HEK293 (cell line): ENCODE measurements around the gene SQSTM1.

Experiments used
- CTCF ChIA-PET: fragments of 350-600 bp; formaldehyde crosslinking; extraction: SDS; loops from one replicate; lab custom pipeline; 2021; ENCODE audit warnings: antibody characterized with exemption; lab: Yijun Ruan, JAX
- POLR2A ChIA-PET: fragments of 300-600 bp; formaldehyde crosslinking; extraction: SDS; loops from one replicate; lab custom pipeline; 2020; ENCODE audit warnings: antibody characterized with exemption, inconsistent platforms; lab: Yijun Ruan, JAX
- H3K27ac ChIP-seq: fragments of 200-500 bp; sonication (Bioruptor generic); 2 replicates; pipeline ENCODE4 v1.5.1; 2014; ENCODE audit warnings: low read depth, low read length, control low read depth, inconsistent platforms; ENCODE audit errors: extremely low read depth
- H3K36me3 ChIP-seq, 2 experiments: fragments of 200-500 bp in 1 of 2; sonication (Bioruptor generic) in 1 of 2; 1 replicate in 1 of 2; 2 replicates in 1 of 2; pipeline ENCODE4 v1.5.1; 2014 to 2017; ENCODE audit warnings: inconsistent platforms in 2 of 2, low read length in 2 of 2; ENCODE audit not compliant: control insufficient read depth in 2 of 2, insufficient read depth in 1 of 2
- H3K4me1 ChIP-seq: fragments of 200-500 bp; sonication (Bioruptor generic); 2 replicates; pipeline ENCODE4 v1.5.1; 2014; ENCODE audit warnings: mild to moderate bottlenecking, low read length, inconsistent platforms; ENCODE audit not compliant: control insufficient read depth, insufficient read depth
- H3K4me3 ChIP-seq: 2 replicates; pipeline ENCODE4 v1.5.1; 2011; ENCODE audit warnings: low read depth, mild to moderate bottlenecking, control low read depth, low read length, moderate library complexity
- H3K9me3 ChIP-seq: fragments of 200-500 bp; sonication (Bioruptor generic); 2 replicates; pipeline ENCODE4 v1.5.1; 2014; ENCODE audit warnings: low read depth, low read length, inconsistent platforms; ENCODE audit not compliant: control insufficient read depth, insufficient read depth
- ATF2 ChIP-seq: fragments of 450-650 bp; formaldehyde crosslinking; IDR thresholded peaks from 2 replicates; pipeline ENCODE4 v1.5.1; 2016; ENCODE audit warnings: missing biosample characterization, missing genetic modification characterization, low read depth
- PRDM4 ChIP-seq: fragments of 450-650 bp; formaldehyde crosslinking; IDR thresholded peaks from 2 replicates; pipeline ENCODE4 v1.5.1; 2017; ENCODE audit warnings: missing biosample characterization, missing genetic modification characterization
- REST ChIP-seq: fragments of 450-650 bp; formaldehyde crosslinking; IDR thresholded peaks from 2 replicates; pipeline ENCODE4 v1.5.1; 2016; ENCODE audit warnings: missing biosample characterization, missing genetic modification characterization
- SP3 ChIP-seq: fragments of 450-650 bp; formaldehyde crosslinking; IDR thresholded peaks from 2 replicates; pipeline ENCODE4 v1.5.1; 2016; ENCODE audit warnings: missing biosample characterization, missing genetic modification characterization
- YY1 ChIP-seq: fragments of 450-650 bp; formaldehyde crosslinking; IDR thresholded peaks from 2 replicates; pipeline ENCODE4 v1.5.1; 2018; ENCODE audit warnings: missing biosample characterization, missing genetic modification characterization
- ZBTB1 ChIP-seq: fragments of 450-650 bp; formaldehyde crosslinking; IDR thresholded peaks from 2 replicates; pipeline ENCODE4 v1.5.1; 2016; ENCODE audit warnings: missing biosample characterization, missing genetic modification characterization
- ZBTB6 ChIP-seq: fragments of 450-650 bp; formaldehyde crosslinking; IDR thresholded peaks from 2 replicates; pipeline ENCODE4 v1.5.1; 2017; ENCODE audit warnings: missing biosample characterization, missing genetic modification characterization
- ZNF132 ChIP-seq: fragments of 450-650 bp; formaldehyde crosslinking; IDR thresholded peaks from 2 replicates; pipeline ENCODE4 v1.5.1; 2017; ENCODE audit warnings: missing biosample characterization, missing genetic modification characterization, borderline replicate concordance
- ZNF140 ChIP-seq: fragments of 450-650 bp; formaldehyde crosslinking; IDR thresholded peaks from 2 replicates; pipeline ENCODE4 v1.5.1; 2016; ENCODE audit warnings: missing biosample characterization, missing genetic modification characterization
- ZNF311 ChIP-seq: fragments of 450-650 bp; formaldehyde crosslinking; IDR thresholded peaks from 2 replicates; pipeline ENCODE4 v1.5.1; 2017; ENCODE audit warnings: missing biosample characterization, missing genetic modification characterization, borderline replicate concordance
- ZNF335 ChIP-seq: fragments of 450-650 bp; formaldehyde crosslinking; conservative IDR thresholded peaks from 2 replicates; pipeline ENCODE4 v1.5.1; 2016; ENCODE audit warnings: missing biosample characterization, missing genetic modification characterization
- ZNF426 ChIP-seq: fragments of 450-650 bp; formaldehyde crosslinking; IDR thresholded peaks from 2 replicates; pipeline ENCODE4 v1.5.1; 2017; ENCODE audit warnings: missing biosample characterization, missing genetic modification characterization, mild to moderate bottlenecking, inconsistent platforms, moderate library complexity
- ZNF514 ChIP-seq: fragments of 450-650 bp; formaldehyde crosslinking; IDR thresholded peaks from 2 replicates; pipeline ENCODE4 v1.5.1; 2016; ENCODE audit warnings: missing biosample characterization, missing genetic modification characterization
- ZNF596 ChIP-seq: fragments of 450-650 bp; IDR thresholded peaks from 2 replicates; pipeline ENCODE4 v1.5.0; 2018; ENCODE audit warnings: missing biosample characterization, mild to moderate bottlenecking, missing genetic modification characterization, moderate library complexity
- ZNF600 ChIP-seq: fragments of 450-650 bp; formaldehyde crosslinking; IDR thresholded peaks from 2 replicates; pipeline ENCODE4 v1.5.1; 2016; ENCODE audit warnings: missing biosample characterization, missing genetic modification characterization
- ZNF610 ChIP-seq: fragments of 450-650 bp; formaldehyde crosslinking; IDR thresholded peaks from 2 replicates; pipeline ENCODE4 v1.5.1; 2016; ENCODE audit warnings: missing biosample characterization, missing genetic modification characterization, borderline replicate concordance
- ZNF670 ChIP-seq: fragments of 450-650 bp; formaldehyde crosslinking; IDR thresholded peaks from 2 replicates; pipeline ENCODE4 v1.5.1; 2016; ENCODE audit warnings: missing biosample characterization, missing genetic modification characterization, low read depth
- ZNF677 ChIP-seq: fragments of 450-650 bp; IDR thresholded peaks from 2 replicates; pipeline ENCODE4 v1.5.0; 2018; ENCODE audit warnings: missing biosample characterization, mild to moderate bottlenecking, missing genetic modification characterization, moderate library complexity
- ZSCAN30 ChIP-seq: fragments of 450-650 bp; IDR thresholded peaks from 2 replicates; pipeline ENCODE4 v1.5.1; 2018; ENCODE audit warnings: missing biosample characterization, mild to moderate bottlenecking, missing genetic modification characterization, moderate library complexity

Gene SQSTM1

GRCh38 chr5:179854356-179854755 is 33.7 kb downstream of the SQSTM1 start:
- no peak overlapping the region for H3K27ac ChIP-seq
- H3K4me3 ChIP-seq = no peak overlapping the region
- H3K9me3 ChIP-seq = no peaks in the 10 kb centered on the region
- TF ChIP-seq ZNF600 (tag by site-specific recombination) (peak; percentile 87), ZNF610 (no peak), REST (tag by site-specific recombination) (no peak), ZNF426 (tag by site-specific recombination) (no peak), ZNF335 (0 out of 2 replicates have a peak, but pooled peaks have one; percentile 37), ZNF596 (tag by site-specific recombination) (no peak)
- CTCF ChIA-PET = interaction anchor here (1.2 kb wide), 1 partner anchor 241 kb away, joined by 3 read pairs; no protein-coding TSS in a partner anchor
- H3K36me3 ChIP-seq = peaks cover 11 to 38% of the 10 kb centered on the region in 2 experiments
- H3K4me1 ChIP-seq = no peaks in the 10 kb centered on the region
- POLR2A ChIA-PET = no interaction called here

- no peaks in the 10 kb centered on the region for H3K9me3 ChIP-seq
- POLR2A ChIA-PET = interaction anchor here (0.8 to 1.6 kb wide), 4 partner anchors 11 to 52 kb away, joined by 3 to 6 read pairs (median 4); partner anchors contain the start of gene SQSTM1
- H3K36me3 ChIP-seq = peaks cover 0 to 19% of the 10 kb centered on the region in 2 experiments; a peak in 2 of 3 replicates
- TF ChIP-seq ATF2 (tag by site-specific recombination) = no peak
- no peak for TF ChIP-seq ZNF670 (tag by site-specific recombination)
- TF ChIP-seq PRDM4 (tag by site-specific recombination) = 0 out of 2 replicates have a peak, but pooled peaks have one; percentile 38
- TF ChIP-seq SP3 (tag by site-specific recombination) = no peak
- no peak for TF ChIP-seq ZBTB6 (tag by site-specific recombination)
- TF ChIP-seq ZNF132 = no peak
- no peak for TF ChIP-seq REST (tag by site-specific recombination)
- TF ChIP-seq ZNF426 (tag by site-specific recombination) = no peak
- TF ChIP-seq ZNF514 = no peak
- TF ChIP-seq YY1 (tag by site-specific recombination) = no peak
- TF ChIP-seq ZSCAN30 (tag by site-specific recombination) = peak; percentile 35; the same call in 1 of the 2 replicates
- no peak for TF ChIP-seq ZBTB1 (tag by site-specific recombination)
- TF ChIP-seq ZNF140 = no peak
- no peak for TF ChIP-seq ZNF610
- TF ChIP-seq ZNF311 (tag by site-specific recombination) = no peak
- 0 out of 2 replicates have a peak, but pooled peaks have one; percentile 22 for TF ChIP-seq ZNF677 (tag by site-specific recombination)
These were observed 37.5 kb downstream of the SQSTM1 start for GRCh38 chr5:179858241-179858585.

More at GRCh38 chr5:179858241-179858585, 37.5 kb downstream of the SQSTM1 start:
- Histone ChIP-seq H3K4me1 (no peaks in the 10 kb centered on the region), H3K27ac (peak overlapping the region; percentile 63), H3K4me3 (peak overlapping the region; percentile 97)
- CTCF ChIA-PET = interaction anchor here (0.6 kb wide), 1 partner anchor 95 kb away, joined by 6 read pairs; no protein-coding TSS in a partner anchor
